HepG2 (cell line): ENCODE measurements around the gene IFIT3. TPM values are rescaled to one million over a fixed set of nuclear protein-coding genes. Genes with fewer than 3 reads are reported as not detected.
A peak's percentile ranks its signal among the peaks of the same experiment; 100 is the strongest.

Source experiments
- ATAC-seq: fragments of 200-7000 bp; cut with Tn5 transposase; 3 replicates; pipeline ENCODE4 v1.9.1; 2020; ENCODE audit warnings: mild to moderate bottlenecking, moderate library complexity
- BruUV-seq: library from RNA; stranded (reverse); fragments of 400-500 nt; replicated peaks from 2 replicates; lab custom pipeline; 2021; lab: Mats Ljungman, UMichigan
- CTCF ChIA-PET: fragments of 300-600 bp; formaldehyde crosslinking; extraction: SDS; loops from one replicate; lab custom pipeline; 2021; ENCODE audit warnings: low total read pairs, inconsistent platforms, low intra/inter-chr PET ratio; lab: Yijun Ruan, JAX
- POLR2A ChIA-PET: fragments of 350-600 bp; sonication (Branson Sonifier 250); formaldehyde crosslinking; loops from one replicate; lab custom pipeline; 2020; ENCODE audit warnings: antibody characterized with exemption, inconsistent platforms; lab: Yijun Ruan, JAX
- DNase-seq: peaks from one replicate; pipeline ENCODE4 v3.0.0-alpha.2; 2015; ENCODE audit warnings: low spot score
- FAIRE-seq: peaks from 3 replicates; lab custom pipeline; 2011; peaks lifted over from hg19 to GRCh38; lab: Jason Lieb, UNC
- H2AFZ ChIP-seq: one replicate; pipeline ENCODE4 v1.6.1; 2011; ENCODE audit warnings: low read length, inconsistent platforms
- H3K27ac ChIP-seq: fragments of 300-600 bp; 3 replicates; pipeline ENCODE4 v1.8.0; 2011; ENCODE audit warnings: mixed run types, mild to moderate bottlenecking, mixed read lengths, low read length, inconsistent platforms; ENCODE audit not compliant: insufficient read depth; ENCODE audit errors: extremely low read length
- H3K27me3 ChIP-seq, 2 experiments: fragments of 200-600 bp in 1 of 2; 2 replicates in 1 of 2; 3 replicates in 1 of 2; pipeline versions ENCODE4 v1.6.0 to v1.8.0; 2011; ENCODE audit warnings: low read length in 2 of 2, mild to moderate bottlenecking in 2 of 2, moderate library complexity in 2 of 2, inconsistent platforms in 1 of 2; ENCODE audit not compliant: insufficient read depth in 2 of 2, control insufficient read depth in 1 of 2
- H3K36me3 ChIP-seq, 2 experiments: fragments of 200-600 bp in 1 of 2; replicated peaks in 1 of 2; 2 replicates in 1 of 2; 3 replicates in 1 of 2; pipeline versions ENCODE4 v1.5.1 to v1.8.0; 2011; ENCODE audit warnings: low read length in 2 of 2, inconsistent platforms in 1 of 2; ENCODE audit not compliant: insufficient read depth in 2 of 2, control insufficient read depth in 1 of 2
- H3K4me1 ChIP-seq: 2 replicates; pipeline ENCODE4 v1.5.1; 2012; ENCODE audit warnings: low read length, inconsistent platforms; ENCODE audit not compliant: insufficient read depth
- H3K4me2 ChIP-seq: 2 replicates; pipeline ENCODE4 v1.6.0; 2011; ENCODE audit warnings: low read depth, low read length, inconsistent platforms
- H3K4me3 ChIP-seq, 3 experiments: fragments of 200-600 bp in 1 of 3; sonication (generic), shearing (Covaris generic) in 1 of 3; replicated peaks in 1 of 3; 2 replicates each; pipeline ENCODE4 v1.5.1; 2011 to 2016; ENCODE audit warnings: low read length in 3 of 3, inconsistent platforms in 2 of 3, low read depth in 2 of 3, mild to moderate bottlenecking in 2 of 3, control low read depth in 1 of 3, mixed read lengths in 1 of 3; ENCODE audit not compliant: insufficient read depth in 1 of 3
- H3K79me2 ChIP-seq: one replicate; pipeline ENCODE4 v1.6.1; 2011; ENCODE audit warnings: low read length, inconsistent platforms; ENCODE audit not compliant: insufficient read depth
- H3K9ac ChIP-seq: 2 replicates; pipeline ENCODE4 v1.6.0; 2011; ENCODE audit warnings: mild to moderate bottlenecking, low read depth, low read length, inconsistent platforms; ENCODE audit not compliant: insufficient read depth
- H3K9me3 ChIP-seq: 2 replicates; pipeline ENCODE4 v1.5.1; 2012; ENCODE audit warnings: mild to moderate bottlenecking, low read length
- H4K20me1 ChIP-seq: 2 replicates; pipeline ENCODE4 v1.6.0; 2011; ENCODE audit warnings: inconsistent platforms, mild to moderate bottlenecking, low read length, moderate library complexity; ENCODE audit not compliant: insufficient read depth
- CEBPB ChIP-seq: IDR thresholded peaks from 2 replicates; pipeline ENCODE4 v1.6.1; 2011; ENCODE audit warnings: low read depth, low read length, improper control_type of control experiment, borderline replicate concordance
- CEBPZ ChIP-seq: IDR thresholded peaks from 2 replicates; pipeline ENCODE4 v1.6.1; 2012; ENCODE audit warnings: low read length, improper control_type of control experiment
- KDM1A ChIP-seq: IDR thresholded peaks from 2 replicates; pipeline ENCODE4 v1.6.1; 2016; ENCODE audit warnings: missing compliant biosample characterization
- PRMT3 ChIP-seq: sonication (generic); formaldehyde crosslinking; IDR thresholded peaks from 2 replicates; pipeline ENCODE4 v1.8.1; 2022; ENCODE audit warnings: low read depth, mild to moderate bottlenecking, moderate library complexity, missing genetic modification reagents, borderline replicate concordance
- REPIN1 ChIP-seq: sonication (generic); formaldehyde crosslinking; IDR thresholded peaks from 2 replicates; pipeline ENCODE4 v1.8.0; 2022; ENCODE audit warnings: missing genetic modification reagents, low read depth, mild to moderate bottlenecking, borderline replicate concordance
- SNAPC5 ChIP-seq: sonication (generic); formaldehyde crosslinking; IDR thresholded peaks from 2 replicates; pipeline ENCODE4 v1.8.1; 2023; ENCODE audit warnings: mild to moderate bottlenecking, missing genetic modification reagents, borderline replicate concordance
- TFAP4 ChIP-seq: sonication (generic); IDR thresholded peaks from 2 replicates; pipeline ENCODE4 v1.6.1; 2016; ENCODE audit warnings: low read depth, borderline replicate concordance
- WGBS: methylation state at CpG from one replicate; pipeline ENCODE4 v1.1.6; 2017; ENCODE audit warnings: low lambda C conversion rate; 5-methylcytosine and 5-hydroxymethylcytosine counted together
- in situ Hi-C: cut with HindIII; loops from 2 replicates; pipeline ENCODE4 v1.10.0; 2017; ENCODE audit warnings: low pct_unique_long_range_greater_than_20kb; ENCODE audit not compliant: extremely low pct_ligation_motif_present
- intact Hi-C: fragments of 100-400 bp; cut with micrococcal nuclease; formaldehyde crosslinking; loops from one replicate; pipeline ENCODE4 v1.10.0; 2022; ENCODE audit not compliant: unreplicated experiment
- polyA plus RNA-seq, 8 experiments: library from polyadenylated mRNA; depleted of rRNA in 3 of 8; stranded (reverse) in 7 of 8; unstranded in 1 of 8; fragments of >200 nt; fragmentation: Illumina TruSeq in 4 of 8; extraction: Trizol in 4 of 8; gene quantifications; 2 replicates each; pipeline versions ENCODE4 v1.2.1 to v1.2.3, GENCODE V29; 2011 to 2016; ENCODE audit warnings: low read depth in 4 of 8, missing spikeins in 1 of 8, mixed read lengths in 1 of 8; ENCODE audit not compliant: insufficient read depth in 1 of 8
- total RNA-seq, 5 experiments: library from RNA; depleted of rRNA; stranded (reverse); fragments of >200 nt; fragmentation: Illumina TruSeq; extraction: Trizol; gene quantifications; 2 replicates each; pipeline ENCODE4 v1.2.3, GENCODE V29; 2016; ENCODE audit warnings: low read depth in 1 of 5

The IFIT3 gene
- total and polyA plus RNA-seq, 2 of the 13 experiments (the other 11 are each of a cell fraction or from before 2014, with no cell fraction given) = 0.48 to 3.1 TPM

GRCh38 chr10:89295597-89295996 lies 32.2 kb upstream of the IFIT3 start (continued):
- TF ChIP-seq SNAPC5 (CRISPR knock-in tag) (no peak), TFAP4 (no peak), CEBPZ (no peak), KDM1A (CRISPR knock-in tag) (no peak), REPIN1 (CRISPR knock-in tag) (no peak)
- TF ChIP-seq, all 625 proteins: peak for 0

- TF ChIP-seq CEBPB (peak; percentile 46; the same call in 1 of the 2 replicates), PRMT3 (CRISPR knock-in tag) (no peak)
- Histone ChIP-seq H3K9me3 (no peaks in the 10 kb centered on the region), H3K4me1 (peaks cover 3% of the 10 kb centered on the region), H3K36me3 (no peaks in the 10 kb centered on the region), H3K9ac (no peak overlapping the region), H3K27me3 (no peaks in the 10 kb centered on the region), H4K20me1 (no peaks in the 10 kb centered on the region), H2AFZ (no peak overlapping the region), H3K79me2 (no peaks in the 10 kb centered on the region), H3K4me3 (no peak overlapping the region), H3K4me2 (no peak overlapping the region), H3K27ac (no peak overlapping the region)
- DNase-seq (no peak), FAIRE-seq (no peak), ATAC-seq (no peak)
- intact Hi-C loops (no loop called here), in situ Hi-C loops (no loop called here)
- ChIA-PET POLR2A (no interaction called here), CTCF (no interaction called here)
- no TSS peak for BruUV-seq
- WGBS = 50% methylated on average over 5 of the region's 5 CpGs
These were observed 31.6 kb upstream of the IFIT3 start for GRCh38 chr10:89296220-89296648.
